Measurements from ENCODE around the gene SLC22A12.

DNA sequence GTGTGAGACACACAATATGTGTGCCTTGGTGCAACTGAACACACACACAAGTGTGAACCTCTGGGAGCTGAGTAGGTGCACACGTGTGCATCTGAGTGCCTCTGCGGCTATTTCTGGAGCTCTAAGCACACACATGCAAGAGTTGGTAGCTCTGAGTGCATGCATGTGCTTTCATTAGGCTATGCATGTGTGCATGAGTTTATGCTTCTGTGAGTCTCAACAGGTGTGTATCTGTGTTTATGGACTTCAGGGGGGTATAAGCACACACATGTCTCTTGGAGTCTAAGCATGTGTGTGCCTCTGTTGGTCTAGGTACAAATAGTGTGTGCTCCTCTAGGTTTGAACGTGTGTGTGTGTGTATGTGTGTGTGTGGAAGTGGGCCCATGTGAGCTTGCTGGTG is 25.8 kb downstream of the SLC22A12 start:
- TF ChIP-seq, protein P1, sequence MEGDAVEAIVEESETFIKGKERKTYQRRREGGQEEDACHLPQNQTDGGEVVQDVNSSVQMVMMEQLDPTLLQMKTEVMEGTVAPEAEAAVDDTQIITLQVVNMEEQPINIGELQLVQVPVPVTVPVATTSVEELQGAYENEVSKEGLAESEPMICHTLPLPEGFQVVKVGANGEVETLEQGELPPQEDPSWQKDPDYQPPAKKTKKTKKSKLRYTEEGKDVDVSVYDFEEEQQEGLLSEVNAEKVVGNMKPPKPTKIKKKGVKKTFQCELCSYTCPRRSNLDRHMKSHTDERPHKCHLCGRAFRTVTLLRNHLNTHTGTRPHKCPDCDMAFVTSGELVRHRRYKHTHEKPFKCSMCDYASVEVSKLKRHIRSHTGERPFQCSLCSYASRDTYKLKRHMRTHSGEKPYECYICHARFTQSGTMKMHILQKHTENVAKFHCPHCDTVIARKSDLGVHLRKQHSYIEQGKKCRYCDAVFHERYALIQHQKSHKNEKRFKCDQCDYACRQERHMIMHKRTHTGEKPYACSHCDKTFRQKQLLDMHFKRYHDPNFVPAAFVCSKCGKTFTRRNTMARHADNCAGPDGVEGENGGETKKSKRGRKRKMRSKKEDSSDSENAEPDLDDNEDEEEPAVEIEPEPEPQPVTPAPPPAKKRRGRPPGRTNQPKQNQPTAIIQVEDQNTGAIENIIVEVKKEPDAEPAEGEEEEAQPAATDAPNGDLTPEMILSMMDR (IDR thresholded peaks at IDR 0.05) = no peak
- TF ChIP-seq EP300 (IDR thresholded peaks at IDR 0.05; ENCODE audit: low read depth) (no peak), POLR2A (IDR thresholded peaks at IDR 0.05) (no peak)

All from transverse colon (tissue), 3 donors.